ENCODE results near the gene SF1.
A peak's percentile ranks its signal among the peaks of the same experiment; 100 is the strongest.

Gene SF1

DNA sequence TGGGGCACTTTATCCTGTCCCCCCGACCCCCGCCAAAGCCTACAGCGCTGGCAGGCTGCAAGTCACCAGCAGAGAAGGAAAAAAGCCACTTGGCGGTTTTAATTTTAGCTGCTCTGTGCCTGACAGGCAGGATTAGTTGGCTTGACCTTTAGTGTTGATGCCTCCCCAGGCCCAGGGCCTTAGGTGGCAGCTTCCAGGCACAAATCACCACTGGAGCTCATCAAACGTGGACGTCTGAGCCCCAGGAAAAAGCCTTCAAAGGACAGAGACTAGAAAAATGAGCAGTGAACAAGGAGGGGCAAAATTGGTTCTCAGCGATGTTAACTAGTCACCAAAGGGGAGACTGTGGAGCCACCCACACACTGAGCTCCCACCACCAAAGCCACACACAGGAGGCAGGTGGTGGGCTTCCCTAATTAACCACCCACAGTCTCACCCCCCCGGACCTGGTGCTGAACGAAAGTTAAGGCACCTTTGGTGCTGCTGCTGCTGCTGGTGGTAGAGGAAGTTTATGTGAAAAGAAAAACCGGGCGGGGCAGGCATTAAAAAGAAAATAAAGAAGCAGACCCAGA lies 14.2 kb downstream of the SF1 start:
- DNase-seq (ENCODE audit: low read depth, low spot score), result no peak
- H3K27ac ChIP-seq, result peak overlapping the region; percentile 67

DNA sequence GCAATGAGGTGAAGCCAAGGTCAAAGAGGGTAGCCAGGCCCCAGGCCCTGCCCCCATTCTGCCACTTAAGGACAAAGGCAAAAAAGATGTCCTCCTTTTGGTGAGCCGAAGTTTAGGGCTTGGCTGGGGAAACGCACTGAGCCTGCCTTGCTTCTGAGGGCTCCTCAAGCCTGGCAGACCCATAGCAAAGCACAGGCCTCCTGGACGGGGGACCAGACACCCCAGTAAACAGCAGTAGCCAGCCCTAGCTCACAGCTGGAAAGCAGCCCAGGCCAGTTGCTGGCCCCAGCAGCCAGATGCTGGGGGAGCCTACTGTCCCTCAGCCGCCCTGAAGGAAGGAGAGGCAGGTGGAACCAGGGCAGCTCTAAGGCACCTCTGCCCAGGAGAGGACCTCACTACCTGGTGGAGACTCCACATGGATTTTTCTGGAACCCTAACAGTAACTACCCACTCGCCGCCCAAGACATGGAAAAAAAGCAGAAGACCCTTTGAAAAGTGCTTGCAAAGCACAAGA lies 14.8 kb downstream of the SF1 start:
- DNase-seq (ENCODE audit: low read depth, low spot score), result no peak
- peak overlapping the region; percentile 67 for H3K27ac ChIP-seq

DNA sequence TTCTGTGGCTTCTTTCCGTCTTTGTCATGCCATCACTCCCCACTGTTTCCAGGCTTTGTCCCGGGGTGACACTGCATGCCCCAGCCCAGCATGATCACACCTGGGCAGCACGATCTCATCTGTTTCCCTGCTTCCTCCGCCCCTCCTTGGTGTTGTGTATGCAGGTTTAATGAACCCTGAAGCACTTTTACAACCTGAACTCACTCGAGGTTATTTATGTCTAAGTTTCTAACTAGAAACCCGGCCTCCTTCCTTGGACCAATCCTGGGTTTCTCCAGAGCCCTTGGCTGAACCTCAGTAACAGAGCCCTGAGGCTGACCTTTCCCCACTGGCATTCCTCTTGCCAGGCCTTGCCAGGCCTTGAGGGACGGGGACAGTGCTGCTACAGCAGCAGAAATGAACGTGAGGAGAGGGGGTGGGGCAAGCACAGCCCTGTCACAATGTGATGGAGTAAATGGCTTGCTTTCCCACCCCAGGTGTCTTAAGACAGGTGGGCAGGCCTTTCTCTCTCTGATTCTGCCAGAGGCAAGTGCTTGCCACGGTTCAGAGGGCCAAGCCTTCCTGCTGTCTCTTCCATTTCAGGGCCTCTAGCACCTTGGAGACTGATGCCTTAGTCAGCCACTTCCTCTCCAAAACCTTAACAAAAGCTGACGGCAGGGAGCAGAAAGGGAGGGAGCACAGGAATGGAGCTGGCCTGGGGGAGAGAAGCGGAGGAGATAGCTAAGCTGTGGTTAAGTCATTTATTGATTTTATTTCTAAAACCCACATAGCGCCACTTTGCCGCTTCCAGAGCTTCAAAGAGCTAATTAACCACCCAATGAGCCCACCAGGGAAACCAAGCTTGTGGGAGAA lies 15.4 kb downstream of the SF1 start:
- H3K27ac ChIP-seq, result peak overlapping the region; percentile 67
- DNase-seq (ENCODE audit: low read depth, low spot score), result no peak

DNA sequence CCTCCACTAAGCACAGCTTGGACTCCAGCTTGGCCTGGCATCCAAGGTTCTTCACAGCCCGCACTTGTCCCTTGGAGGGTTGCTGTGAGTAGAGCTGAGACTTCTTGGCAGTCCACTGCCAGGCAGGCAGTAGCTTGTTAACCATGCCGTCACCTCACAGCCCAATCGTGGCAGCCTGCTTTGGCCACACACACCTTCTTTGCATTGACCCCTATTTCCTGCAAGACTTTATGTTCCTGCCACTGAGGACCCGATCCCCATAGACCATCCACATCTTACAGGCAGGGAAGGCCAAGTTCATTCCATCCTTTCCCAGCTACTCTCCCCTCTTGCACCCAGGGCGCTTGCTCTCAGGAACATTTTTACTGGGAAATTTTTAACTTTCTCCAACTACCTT lies 16.1 kb downstream of the SF1 start:
- DNase-seq (ENCODE audit: low read depth, low spot score), result no peak
- peak overlapping the region; percentile 67 for H3K27ac ChIP-seq

DNA sequence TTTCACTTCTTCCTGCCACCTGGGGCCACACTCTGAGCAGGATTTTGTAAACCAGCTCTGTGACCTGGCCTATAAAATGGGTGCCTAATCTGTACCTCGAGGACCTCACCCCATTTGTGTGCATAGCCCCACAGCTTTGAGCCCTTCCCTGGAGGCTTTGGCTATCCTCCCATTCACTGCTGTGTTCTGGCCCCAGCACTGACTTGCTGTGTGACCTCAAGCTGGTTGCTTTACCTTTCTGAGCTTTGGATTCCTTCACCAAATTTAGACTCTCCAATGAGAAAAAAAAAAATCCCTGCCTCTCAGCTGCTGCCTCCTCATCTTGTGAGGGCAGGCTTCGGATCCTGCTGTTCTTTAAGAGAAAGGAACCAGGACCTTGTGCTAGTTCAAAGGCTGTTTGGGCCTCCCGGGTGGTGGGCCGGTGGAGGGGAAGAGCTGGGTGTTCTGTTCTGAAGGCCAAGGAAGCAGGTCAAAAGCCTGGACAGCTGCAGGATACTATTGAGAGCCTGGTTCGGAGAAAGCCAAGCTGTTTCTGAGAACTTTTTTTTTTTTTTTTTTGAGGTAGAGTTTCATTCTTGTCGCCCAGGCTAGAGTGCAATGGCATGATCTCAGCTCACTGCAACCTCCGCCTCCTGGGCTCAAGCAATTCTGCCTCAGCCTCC lies 17.5 kb downstream of the SF1 start:
- DNase-seq (ENCODE audit: low read depth, low spot score), result no peak
- H3K27ac ChIP-seq, result no peak overlapping the region

DNA sequence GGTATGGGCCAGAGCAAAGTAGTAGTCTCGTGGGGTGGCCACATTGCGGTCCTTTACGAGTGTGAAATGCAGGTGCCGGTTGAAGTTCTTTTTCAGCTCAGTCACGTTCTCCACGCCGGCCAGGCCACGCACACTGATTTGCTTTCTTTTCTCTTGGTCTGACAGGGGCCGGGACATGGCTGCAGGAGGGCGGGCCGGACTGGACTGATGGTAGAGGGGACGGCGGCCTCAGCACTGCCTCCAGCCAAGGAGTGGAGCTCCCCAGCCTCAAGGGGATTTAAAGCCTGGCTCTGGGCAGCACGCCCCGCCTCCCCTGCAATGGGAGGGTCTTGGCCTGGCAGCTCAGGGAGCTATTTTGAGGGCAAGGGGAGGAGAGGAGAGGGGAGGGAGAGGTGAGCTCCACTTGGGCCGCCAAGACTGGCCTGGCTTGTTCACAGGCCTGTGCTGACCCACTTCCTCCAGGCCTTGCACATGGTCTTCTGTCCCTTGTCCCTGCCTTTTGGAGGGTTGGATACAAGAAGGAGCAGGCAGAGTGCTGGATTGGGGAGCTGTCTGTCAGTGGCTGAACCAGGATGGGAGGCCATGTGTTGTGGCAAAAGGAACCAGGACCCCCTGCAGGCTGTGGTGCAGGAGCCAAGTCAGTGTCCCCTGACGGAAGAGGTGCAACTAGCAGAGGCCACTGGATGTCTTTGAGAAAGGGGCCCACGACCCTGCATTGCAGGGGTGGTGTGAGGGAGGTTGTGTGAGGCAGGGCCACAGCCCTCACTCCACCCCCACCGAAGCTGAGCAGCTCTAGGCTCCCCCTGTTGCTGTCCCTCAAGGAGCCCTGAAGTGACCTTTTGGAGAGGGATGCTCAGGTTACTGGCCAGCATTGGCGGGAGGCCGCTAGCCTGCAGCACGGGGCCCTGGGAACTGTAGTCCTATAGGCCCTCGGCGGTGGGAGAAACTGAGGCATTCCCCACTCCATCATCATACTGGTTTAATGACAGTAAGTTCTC lies 18.3 kb downstream of the SF1 start, which contains the start of gene PYGM:
TSS of gene PYGM (minus strand) at position 253 of the 998 bp plus-strand sequence. CDS start at position 177, 76 bp downstream.
- no peak within 1 kb of the TSS for H3K27ac ChIP-seq
- DNase-seq (ENCODE audit: low read depth, low spot score), result no peak

DNA sequence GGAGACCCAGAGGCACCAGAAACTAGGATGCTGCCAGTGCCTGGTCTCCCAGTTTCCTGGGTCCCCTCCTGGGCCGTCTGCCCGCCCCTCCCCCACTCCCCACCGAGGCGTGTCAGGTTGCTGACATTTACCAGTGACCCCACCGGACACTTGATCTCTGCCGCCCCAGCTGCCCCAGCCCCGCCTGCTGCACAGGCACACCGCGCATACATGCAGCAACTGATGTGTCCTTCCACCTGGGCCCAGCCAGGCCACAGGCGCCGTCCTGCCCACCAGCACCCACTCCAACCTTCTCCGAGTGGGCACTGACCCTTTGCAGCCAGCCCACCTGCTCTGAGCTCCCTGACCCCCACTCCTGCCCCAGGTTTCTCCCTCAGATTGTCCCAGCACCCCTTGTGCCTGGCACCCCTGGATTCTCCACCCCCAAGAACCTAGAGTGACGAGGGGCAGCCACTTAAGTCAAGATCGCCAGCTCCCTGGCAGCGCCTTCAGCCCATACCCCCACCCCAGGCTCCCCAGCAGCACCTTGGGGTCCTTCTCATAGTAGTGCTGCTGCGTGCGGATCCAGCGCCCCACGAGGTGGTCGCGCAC lies 19.1 kb downstream of the SF1 start:
- no peak overlapping the region for H3K27ac ChIP-seq
- DNase-seq (ENCODE audit: low read depth, low spot score), result no peak

DNA sequence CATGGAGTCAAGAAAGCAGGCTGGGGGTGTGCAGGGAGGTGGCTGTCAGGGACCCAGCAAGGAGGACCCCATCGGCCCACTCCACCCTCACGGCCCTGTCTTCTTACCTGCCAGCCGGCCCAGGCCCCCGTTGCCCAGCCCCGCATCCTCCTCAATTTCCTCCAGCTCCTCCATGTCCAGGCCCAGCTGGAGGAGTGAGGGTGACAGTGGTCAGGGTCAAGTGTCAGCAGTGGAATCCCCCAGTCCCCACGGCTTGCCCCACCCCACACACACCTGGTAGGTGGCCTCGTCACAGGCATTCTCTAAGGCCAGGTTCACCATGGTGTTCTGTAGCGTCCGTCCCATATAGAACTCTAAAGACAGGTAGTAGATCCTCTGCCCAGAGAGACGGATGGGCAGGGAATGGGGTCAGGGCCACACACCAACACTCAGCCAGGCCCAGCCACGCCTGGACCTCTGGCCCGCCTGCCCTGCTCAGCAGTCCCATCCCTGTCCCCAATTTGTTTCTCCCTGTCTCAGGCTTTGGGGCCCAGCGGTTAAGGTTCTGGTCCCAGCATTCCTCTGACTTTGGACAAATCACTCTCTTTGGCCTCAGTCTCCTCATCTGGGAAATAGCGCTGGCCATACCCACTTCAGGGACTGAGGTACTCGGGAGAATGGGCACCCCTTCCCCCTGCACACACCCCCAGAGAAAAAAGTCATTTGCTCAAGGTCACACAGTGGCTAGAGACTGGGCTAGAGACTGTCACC lies 19.8 kb downstream of the SF1 start:
- DNase-seq (ENCODE audit: low read depth, low spot score), result no peak
- H3K27ac ChIP-seq, result no peak overlapping the region

DNA sequence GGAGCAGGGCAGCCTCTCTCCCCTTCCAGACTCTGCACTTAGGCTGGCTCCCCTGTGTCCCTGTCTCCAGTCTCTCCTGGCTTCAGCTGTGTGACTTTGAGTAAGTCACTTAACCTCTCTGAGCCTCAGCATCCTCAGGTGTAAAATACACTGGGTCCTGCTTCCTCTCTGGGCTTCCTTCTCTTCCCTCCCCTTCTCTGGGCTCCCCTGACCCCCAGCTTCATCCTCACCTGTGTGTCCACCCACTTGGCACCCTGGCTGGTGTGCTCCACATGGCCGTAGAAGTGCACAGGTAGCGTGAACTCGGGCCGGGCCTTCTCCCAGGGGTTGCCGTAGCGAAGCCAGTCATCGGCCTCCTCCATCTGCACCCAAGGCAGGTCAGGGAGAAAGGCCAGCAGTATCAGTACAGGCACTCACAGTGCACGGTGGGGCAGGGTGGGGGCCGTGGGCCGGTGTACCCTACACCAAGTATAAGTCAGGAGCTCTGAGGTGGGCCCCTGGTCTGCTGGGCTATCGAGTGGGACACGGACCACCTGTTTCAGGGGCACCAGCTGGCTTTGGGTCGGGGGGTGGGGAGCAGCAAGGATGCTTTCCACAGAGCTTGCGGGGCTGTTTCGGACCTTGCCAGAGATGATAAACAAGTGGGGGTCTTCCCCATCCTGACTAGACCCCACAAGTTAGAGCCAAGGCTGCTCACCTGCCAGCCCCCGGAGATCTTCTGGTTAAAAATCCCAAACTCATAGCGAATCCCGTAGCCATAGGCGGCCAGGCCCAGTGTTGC lies 20.6 kb downstream of the SF1 start:
- DNase-seq (ENCODE audit: low read depth, low spot score), result no peak
- H3K27ac ChIP-seq, result no peak overlapping the region

DNA sequence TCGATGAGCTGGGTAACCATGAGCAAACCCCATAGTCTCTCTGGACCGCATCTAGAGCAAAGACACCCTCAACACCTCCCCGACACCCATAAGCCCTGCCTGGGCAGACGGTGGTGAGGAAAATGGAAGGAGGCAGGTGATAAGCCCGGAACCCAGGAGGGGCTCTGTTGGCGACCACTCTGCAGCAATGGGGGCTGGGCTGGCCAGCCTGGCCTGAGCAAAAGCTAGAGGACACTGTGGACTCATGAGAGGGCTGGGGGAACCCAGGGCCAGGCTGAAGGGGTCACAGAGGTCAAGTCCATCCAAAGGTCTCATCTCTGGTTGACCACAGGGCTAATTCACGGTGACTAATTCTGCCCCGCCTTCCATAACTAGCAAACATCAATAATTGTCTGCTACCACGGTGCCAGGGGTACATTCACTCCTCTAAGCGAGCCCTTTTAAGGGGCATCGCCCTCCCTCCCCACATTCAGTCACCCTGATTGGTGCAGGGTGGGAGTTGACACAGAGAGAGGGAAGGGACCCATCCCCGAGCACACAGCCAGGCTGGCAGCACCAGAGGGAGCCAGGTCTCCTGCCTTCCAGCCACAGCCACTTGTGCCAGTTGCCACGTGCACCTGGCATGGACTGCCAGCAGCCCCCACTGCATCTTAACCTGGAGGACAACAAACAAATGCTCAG lies 22.5 kb downstream of the SF1 start:
- DNase-seq (ENCODE audit: low read depth, low spot score), result no peak
- H3K27ac ChIP-seq, result no peak overlapping the region

DNA sequence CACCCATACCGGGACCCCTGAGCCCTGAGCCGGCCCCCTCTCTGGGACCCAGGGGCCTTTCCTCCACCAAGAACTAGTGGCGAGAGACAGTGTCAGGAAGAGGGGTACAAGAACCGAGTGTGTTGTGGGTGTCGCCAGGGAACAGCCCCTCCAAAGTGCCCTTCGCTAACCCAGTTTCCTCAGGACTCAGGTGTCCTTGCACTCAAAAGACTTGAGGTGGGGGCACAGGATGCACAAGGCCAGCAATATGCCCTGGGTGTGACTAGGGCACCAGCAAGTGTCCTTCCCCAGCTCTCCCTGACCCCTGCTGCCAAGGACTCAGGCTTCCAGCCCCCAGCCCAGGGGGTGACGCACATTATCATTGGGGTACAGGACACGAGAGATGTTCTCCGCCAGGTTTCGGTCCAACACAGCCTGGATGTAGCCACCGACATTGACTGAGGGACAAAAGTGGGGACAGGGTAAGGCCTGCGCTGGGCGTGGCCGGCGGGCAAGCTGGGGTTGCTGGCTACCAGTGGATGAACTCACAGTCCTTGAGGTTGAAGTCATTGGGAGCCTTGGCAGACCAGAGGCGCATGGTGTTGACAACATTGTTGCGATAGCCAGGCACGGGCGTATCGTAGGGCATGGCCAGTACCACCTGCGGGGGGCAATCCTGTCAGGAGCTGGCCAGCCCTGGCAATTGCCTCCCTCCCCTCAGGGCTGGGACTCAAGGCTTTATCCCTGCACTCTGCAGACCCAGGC lies 23.3 kb downstream of the SF1 start:
- no peak overlapping the region for H3K27ac ChIP-seq
- no peak for DNase-seq (ENCODE audit: low read depth, low spot score)

DNA sequence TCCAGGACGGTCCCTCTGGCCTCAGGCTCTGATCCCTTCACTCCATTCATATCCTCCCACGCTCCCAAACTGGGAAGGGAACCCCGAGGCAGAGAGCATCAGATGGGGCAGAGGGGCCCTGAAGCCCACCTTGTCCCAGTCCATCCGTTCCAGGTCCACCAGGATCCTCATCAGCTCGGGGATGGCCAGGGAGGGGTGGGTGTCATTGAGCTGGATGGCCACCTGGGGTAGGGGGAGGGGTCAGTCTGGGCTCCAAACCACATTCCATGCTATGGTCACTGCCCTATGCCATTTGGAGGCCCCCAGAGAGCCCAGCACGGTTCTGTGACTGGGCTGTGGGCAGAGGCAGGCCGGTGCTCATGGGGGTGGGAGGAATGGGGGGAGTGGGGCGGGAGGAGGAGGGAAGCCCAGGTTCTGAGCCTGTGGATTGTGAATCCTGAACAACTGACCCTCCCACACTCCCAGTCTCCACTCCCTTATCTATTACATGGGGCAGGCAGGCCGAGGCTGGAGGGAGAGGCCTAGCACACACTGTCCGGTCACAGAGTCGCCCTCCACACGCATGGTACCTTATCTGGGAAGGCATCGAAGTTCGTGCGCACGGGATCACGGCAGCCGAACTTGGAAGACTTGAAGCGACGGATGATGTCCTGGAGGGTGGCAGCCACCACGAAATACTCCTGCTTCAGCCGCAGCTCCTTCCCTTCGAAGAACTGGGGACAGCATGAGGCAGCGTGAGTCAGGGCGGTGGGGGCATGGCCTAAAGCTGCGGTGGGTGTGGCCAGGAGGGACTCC lies 24.0 kb downstream of the SF1 start:
- no peak overlapping the region for H3K27ac ChIP-seq
- no peak for DNase-seq (ENCODE audit: low read depth, low spot score)

DNA sequence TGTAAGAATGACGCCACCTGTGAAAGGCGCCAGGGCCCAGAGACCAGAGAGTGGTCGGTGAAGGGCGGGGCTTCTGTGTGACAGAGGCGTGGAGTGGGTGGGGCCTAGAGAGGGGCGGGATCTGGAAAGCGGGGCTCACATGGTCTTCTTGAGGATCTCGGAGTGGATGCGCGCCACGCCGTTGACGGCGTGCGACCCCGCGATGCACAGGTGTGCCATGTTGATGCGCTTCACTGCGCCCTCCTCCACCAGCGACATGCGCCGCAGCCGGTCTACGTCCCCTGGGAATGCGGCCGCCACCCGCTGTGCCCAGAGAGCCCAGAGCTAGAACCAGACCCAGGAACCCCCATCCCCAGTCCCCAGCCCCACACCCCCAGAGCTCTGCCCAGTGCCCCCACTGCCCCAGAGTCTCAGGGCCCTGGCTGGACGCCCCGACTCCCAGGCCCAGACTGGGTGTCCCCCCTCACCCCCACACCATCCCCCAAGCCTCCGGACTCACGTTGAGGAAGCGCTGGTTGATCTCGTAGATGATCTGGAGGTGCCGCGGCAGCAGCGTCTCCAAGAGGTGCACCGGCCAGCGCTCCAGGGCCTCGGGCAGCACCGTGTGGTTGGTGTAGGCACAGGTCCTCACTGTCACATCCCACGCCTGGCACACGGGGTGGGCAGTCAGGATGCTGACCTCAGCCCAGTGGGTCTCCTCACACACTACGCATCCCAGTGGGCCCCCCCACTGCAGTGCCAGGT lies 24.8 kb downstream of the SF1 start:
- DNase-seq (ENCODE audit: low read depth, low spot score), result no peak
- H3K27ac ChIP-seq, result no peak overlapping the region

DNA sequence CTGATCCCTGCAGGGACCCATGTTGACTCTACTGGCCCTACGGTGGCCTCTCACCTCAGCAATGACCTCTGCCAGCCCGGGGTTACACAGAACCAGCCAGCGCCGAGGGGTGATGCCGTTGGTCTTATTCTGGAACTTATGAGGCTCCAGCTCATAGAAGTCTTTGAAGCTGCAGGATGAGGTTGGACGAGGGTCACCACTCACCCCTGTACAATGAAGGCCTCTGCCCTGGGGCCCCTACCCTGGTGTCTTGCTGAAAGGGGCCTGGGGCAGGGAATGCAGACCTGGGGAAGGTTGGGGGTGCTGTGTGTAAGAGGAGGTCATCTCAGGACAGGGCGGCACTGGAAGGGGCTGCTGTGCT lies 25.3 kb downstream of the SF1 start:
- no peak for DNase-seq (ENCODE audit: low read depth, low spot score)
- no peak overlapping the region for H3K27ac ChIP-seq

DNA sequence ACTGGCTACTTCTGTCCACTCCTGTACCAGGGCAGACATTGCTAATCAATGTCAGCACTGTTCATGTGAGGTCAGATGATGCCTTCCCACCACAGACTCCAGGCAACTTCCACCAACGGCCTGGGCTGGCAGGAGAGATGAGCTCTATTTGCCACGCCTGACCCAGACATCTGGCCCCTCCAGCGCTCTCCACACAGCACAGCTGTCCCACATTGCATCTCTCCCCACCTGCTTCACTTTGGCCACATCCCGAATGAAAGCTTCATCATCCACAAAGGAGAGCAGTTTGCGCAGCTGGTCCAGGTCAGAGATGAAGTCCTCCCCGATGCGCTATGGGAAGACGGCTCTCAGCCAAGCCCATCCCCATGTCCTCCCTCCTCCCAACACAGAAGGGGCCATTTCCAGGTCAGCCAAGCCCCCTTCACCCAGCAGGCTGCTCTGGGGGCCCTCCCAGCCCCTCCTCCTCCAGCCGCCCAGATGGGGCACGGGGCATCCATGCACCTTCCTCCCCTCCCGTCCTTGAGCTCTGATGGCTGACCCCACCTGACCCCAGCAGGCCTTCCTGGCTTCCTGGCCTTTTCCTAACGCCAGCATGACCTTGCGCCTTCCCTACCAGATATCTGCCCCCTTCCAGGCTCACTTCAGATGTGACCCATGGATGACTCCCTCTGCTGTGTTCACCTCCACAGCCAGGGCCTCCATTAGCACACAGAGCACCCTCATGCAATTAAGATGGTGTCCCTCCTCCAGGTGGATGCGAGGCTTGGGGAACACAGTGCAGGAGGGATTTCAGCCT lies 26.0 kb downstream of the SF1 start:
- no peak overlapping the region for H3K27ac ChIP-seq
- no peak for DNase-seq (ENCODE audit: low read depth, low spot score)
